Adrenal gland (tissue), 12 donors: ENCODE results near the gene RMI2. TPM values are rescaled to one million over a fixed set of nuclear protein-coding genes. Genes with fewer than 3 reads are reported as not detected.

Source experiments
- DNase-seq, 7 donors: peaks; one replicate each; pipeline ENCODE4 v3.0.0-alpha.2; 2019 to 2020
- H3K27ac ChIP-seq, 5 donors: fragments of 200-600 bp; sonication (generic) in 4 of 5; 1 replicate in 3 of 5; 2 replicates in 2 of 5; pipeline versions ENCODE4 v1.5.1 to v1.8.0; 2016 to 2020; ENCODE audit warnings: mild to moderate bottlenecking in 1 of 5
- H3K27me3 ChIP-seq: fragments of 200-600 bp; 2 replicates; pipeline ENCODE4 v1.8.0; 2021
- H3K36me3 ChIP-seq, 2 donors: fragments of 200-600 bp; replicated peaks in 1 of 2; 1 replicate in 1 of 2; 2 replicates in 1 of 2; pipeline versions ENCODE4 v1.5.1 to v1.8.0; 2018 to 2022
- H3K4me1 ChIP-seq, 2 donors: fragments of 200-600 bp; replicated peaks in 1 of 2; 1 replicate in 1 of 2; 2 replicates in 1 of 2; pipeline versions ENCODE4 v1.5.1 to v1.8.0; 2018 to 2021
- H3K4me3 ChIP-seq, 4 donors: fragments of 200-600 bp; sonication (generic) in 3 of 4; one replicate each; pipeline ENCODE4 v1.5.1; 2016 to 2018
- H3K9me3 ChIP-seq, 3 donors: fragments of 200-600 bp; sonication (generic) in 1 of 3; replicated peaks in 1 of 3; 1 replicate in 2 of 3; 2 replicates in 1 of 3; pipeline versions ENCODE4 v1.5.1 to v1.8.0; 2016 to 2021
- CTCF ChIP-seq, 6 experiments: fragments of 450-650 bp in 4 of 6; fragments of 200-600 bp in 2 of 6; sonication (generic) in 1 of 6; IDR thresholded peaks; 1 replicate in 5 of 6; 2 replicates in 1 of 6; pipeline versions ENCODE4 v1.5.1 to v1.8.0; 2016 to 2021; ENCODE audit warnings: antibody characterized with exemption in 6 of 6, mild to moderate bottlenecking in 2 of 6, moderate library complexity in 1 of 6
- POLR2A ChIP-seq, 2 donors: fragments of 450-650 bp; IDR thresholded peaks; one replicate each; pipeline ENCODE4 v1.6.1; 2017; ENCODE audit warnings: antibody characterized with exemption in 2 of 2, mild to moderate bottlenecking in 2 of 2, moderate library complexity in 1 of 2
- WGBS, 4 donors: extraction: QIAGEN DNeasy Blood & Tissue Kit in 2 of 4; methylation state at CpG; one replicate each; pipeline versions ENCODE4 v1.1.5 to v1.1.7; 2013 to 2017; 5-methylcytosine and 5-hydroxymethylcytosine counted together
- intact Hi-C, 2 donors: fragments of 100-400 bp; cut with DNase I; formaldehyde crosslinking; loops; one replicate each; pipeline versions ENCODE4 v1.14.1 to v1.15.0; 2022 to 2023
- polyA plus RNA-seq, 3 donors: library from polyadenylated mRNA; stranded (reverse); fragments of 200-250 nt in 2 of 3; fragments of 350-450 nt in 1 of 3; fragmentation: Illumina TruSeq in 1 of 3; extraction: RNeasy Lipid Tissue Mini Kit (QIAGEN cat#74804) in 1 of 3; gene quantifications; one replicate each; pipeline ENCODE4 v1.2.3, GENCODE V29; 2013 to 2014
- total RNA-seq, 9 donors: library from RNA; depleted of rRNA in 4 of 9; stranded (reverse); fragments of >200 nt in 4 of 9; fragments of 120-200 nt in 1 of 9; fragmentation: NEBNext Ultra II Directional in 1 of 9; extraction: Animal tissue kit (Norgen Biotek cat#: 25700) in 1 of 9; gene quantifications; one replicate each; pipeline versions ENCODE4 v1.1.0 to v1.2.4, GENCODE V29; 2013 to 2023
- donor health status: healthy with polysubstance abuse.
- donor health status: Bipolar disorder and iron deficiency.
- donor health status: DM: yes; HTN: yes; CAD: no.
- donor health status: DM: no; HTN: no; CAD: no.
- donor health status: DM: no; HTN: no; CAD: no.
- donor health status: DM: yes; HTN: yes; CAD: no.

Gene RMI2
- total and polyA plus RNA-seq, 12 donors, result 0.56 to 21.1 (median 1.2) TPM; not detected in 2

GRCh38 chr16:11346700-11347319, 1.6 kb downstream of the RMI2 start:
- 84 to 90% (median 87%) methylated on average over 5 to 9 of the region's 9 CpGs for WGBS, 4 donors
- no peaks in the 10 kb centered on the region for H3K9me3 ChIP-seq
- peaks cover 17 to 21% of the 10 kb centered on the region in 2 donors for H3K4me1 ChIP-seq
- H3K4me3 ChIP-seq, result no peak overlapping the region
- no peak for DNase-seq
- H3K27ac ChIP-seq, result no peak overlapping the region
- intact Hi-C loops, result loop anchor here in 1 of 2 donors (5.0 kb wide), 1 partner anchor 380 kb away; no protein-coding TSS in a partner anchor
- no peaks in the 10 kb centered on the region for H3K27me3 ChIP-seq
- H3K36me3 ChIP-seq, result no peaks in the 10 kb centered on the region
- TF ChIP-seq CTCF (IDR thresholded peaks at IDR 0.05) (no peak), POLR2A (IDR thresholded peaks at IDR 0.05) (no peak)

GRCh38 chr16:11347831-11348230, 2.6 kb downstream of the RMI2 start:
- DNase-seq, result no peak
- no peaks in the 10 kb centered on the region for H3K9me3 ChIP-seq
- no peak overlapping the region for H3K27ac ChIP-seq
- H3K4me3 ChIP-seq, result no peak overlapping the region
- no peaks in the 10 kb centered on the region for H3K27me3 ChIP-seq
- no peak for TF ChIP-seq CTCF (IDR thresholded peaks at IDR 0.05)
- no peak for TF ChIP-seq POLR2A (IDR thresholded peaks at IDR 0.05)
- 88 to 94% (median 91%) methylated on average over 7 of the region's 7 CpGs for WGBS, 4 donors
- intact Hi-C loops, result loop anchor here in 1 of 2 donors (5.0 kb wide), 1 partner anchor 381 kb away; no protein-coding TSS in a partner anchor
- H3K36me3 ChIP-seq, result no peaks in the 10 kb centered on the region
- peaks cover 17 to 21% of the 10 kb centered on the region in 2 donors for H3K4me1 ChIP-seq

- intact Hi-C loops, result loop anchor here in 1 of 2 donors (5.0 kb wide), 1 partner anchor 382 kb away; no protein-coding TSS in a partner anchor
These were observed 3.7 kb downstream of the RMI2 start for GRCh38 chr16:11348737-11349598.

More at GRCh38 chr16:11348737-11349598, 3.7 kb downstream of the RMI2 start:
- H3K9me3 ChIP-seq, result no peaks in the 10 kb centered on the region
- DNase-seq, result no peak
- peak overlapping the region in 4 of 5 donors; percentile 16 to 90 (median 63) for H3K27ac ChIP-seq
- no peaks in the 10 kb centered on the region for H3K36me3 ChIP-seq
- H3K4me1 ChIP-seq, result peaks cover 17 to 21% of the 10 kb centered on the region in 2 donors
- no peak for TF ChIP-seq CTCF (IDR thresholded peaks at IDR 0.05)
- TF ChIP-seq POLR2A (IDR thresholded peaks at IDR 0.05), result no peak
- H3K4me3 ChIP-seq, result no peak overlapping the region
- WGBS, 4 donors, result 75 to 82% (median 78%) methylated on average over 13 to 16 of the region's 16 CpGs
- H3K27me3 ChIP-seq, result no peaks in the 10 kb centered on the region
